Measurements from ENCODE around the gene ZBTB21.
"Not testable (repeated sequence)": the region's sequence is repeated elsewhere in the genome, so short reads cannot be mapped to it uniquely, and the experiment has no call there.

The ZBTB21 gene

DNA sequence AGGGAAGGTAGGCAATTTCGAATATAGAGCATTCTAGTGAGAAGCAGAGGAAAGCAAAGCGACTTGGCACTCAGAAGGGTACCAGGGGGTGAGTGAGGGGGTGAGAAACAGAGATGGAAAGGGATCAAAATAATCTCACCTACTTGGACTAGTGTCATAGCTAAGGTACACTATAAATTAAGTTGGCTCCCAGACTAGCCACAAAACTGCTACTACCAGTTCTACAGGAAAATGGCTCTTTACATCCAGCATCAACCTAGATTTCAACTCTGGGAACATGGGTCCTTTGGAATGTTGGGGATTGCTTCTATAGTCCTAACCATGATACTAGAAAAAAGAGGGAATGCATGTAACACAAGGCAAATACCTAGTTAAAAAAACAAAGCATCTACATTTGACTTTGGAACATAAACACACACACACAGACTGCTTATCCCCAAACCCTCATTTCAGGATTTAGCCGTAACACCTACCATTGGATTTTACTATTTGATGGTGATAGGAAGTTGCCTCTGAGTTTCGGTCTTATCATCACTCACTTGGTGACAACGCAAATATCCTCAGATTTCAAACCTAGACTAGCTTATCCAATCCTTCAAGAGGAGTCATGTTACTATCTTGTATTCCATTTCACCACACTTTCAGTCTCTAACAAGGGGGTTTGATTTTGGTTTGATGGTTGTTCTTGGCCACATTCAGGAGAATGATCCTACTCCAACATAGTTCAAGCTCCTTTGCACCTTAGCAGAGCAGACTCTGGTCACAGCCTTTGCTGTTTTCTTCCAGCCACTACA, 5.6 kb downstream of the ZBTB21 start:
- in situ Hi-C loops (cut with MboI; ENCODE audit: low sequenced_read_pairs), result no loop called here
- Histone ChIP-seq H3K4me3 (no peak overlapping the region), H3K27me3 (ENCODE audit: low read depth) (no peaks in the 10 kb centered on the region), H3K9me3 (no peaks in the 10 kb centered on the region), H3K4me1 (peaks cover 6% of the 10 kb centered on the region), H3K36me3 (replicated peaks) (peaks cover 19% of the 10 kb centered on the region)
- no peak for DNase-seq (ENCODE audit: low spot score in 2 of 2)

DNA sequence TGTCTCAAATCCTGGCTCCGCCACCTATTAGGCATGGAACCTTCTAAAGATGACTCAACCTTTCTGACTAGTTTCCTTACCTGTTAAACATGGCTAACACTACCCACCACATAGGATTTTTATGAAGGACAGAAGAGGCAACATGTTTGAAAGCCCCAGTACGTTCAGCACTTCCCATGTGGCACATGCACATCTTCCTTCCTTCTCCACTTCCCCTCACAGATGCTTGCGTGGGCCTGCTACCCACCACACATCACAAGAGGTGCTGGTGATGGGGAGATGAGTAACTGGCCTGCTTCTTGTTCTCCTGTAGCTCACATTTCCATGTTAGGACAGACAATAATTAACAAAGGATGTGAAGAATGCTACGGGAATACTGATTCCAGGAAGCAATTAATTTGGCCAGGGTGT, 7.1 kb downstream of the ZBTB21 start:
- no peak overlapping the region for H3K4me3 ChIP-seq
- no peaks in the 10 kb centered on the region for H3K4me1 ChIP-seq
- no peak for DNase-seq (ENCODE audit: low spot score in 2 of 2)
- no peaks in the 10 kb centered on the region for H3K27me3 ChIP-seq (ENCODE audit: low read depth)
- in situ Hi-C loops (cut with MboI; ENCODE audit: low sequenced_read_pairs), result no loop called here
- no peaks in the 10 kb centered on the region for H3K9me3 ChIP-seq
- H3K36me3 ChIP-seq (replicated peaks), result peaks cover 17% of the 10 kb centered on the region

DNA sequence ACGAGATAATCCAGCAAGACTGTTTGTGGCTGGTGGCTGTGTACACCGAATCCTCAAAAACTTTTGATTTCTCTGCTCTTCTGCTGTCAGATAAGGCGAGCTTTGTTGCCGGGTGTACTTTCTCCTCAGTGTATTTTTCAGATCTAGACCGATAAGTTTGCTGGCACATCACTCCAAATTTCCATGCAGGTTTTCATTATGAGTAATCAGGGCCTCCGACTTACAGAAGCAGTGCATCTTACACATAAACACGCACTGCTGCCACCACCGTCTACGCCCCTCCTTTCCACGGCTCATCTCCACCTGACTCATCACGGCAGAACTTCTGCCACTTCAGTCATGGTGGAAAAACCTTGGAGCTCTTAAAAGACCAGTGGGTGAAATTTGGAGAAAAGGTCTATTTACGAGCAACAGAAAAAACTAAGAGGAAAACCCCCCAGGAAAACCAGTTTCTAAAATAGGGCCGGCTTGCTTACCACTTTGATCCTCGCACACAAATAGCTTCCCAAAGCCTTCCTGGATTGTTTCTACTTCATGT, 7.7 kb downstream of the ZBTB21 start:
- in situ Hi-C loops (cut with MboI; ENCODE audit: low sequenced_read_pairs), result no loop called here
- H3K36me3 ChIP-seq (replicated peaks), result peaks cover 14% of the 10 kb centered on the region
- DNase-seq (ENCODE audit: low spot score in 2 of 2), result no peak
- H3K9me3 ChIP-seq, result no peaks in the 10 kb centered on the region
- no peaks in the 10 kb centered on the region for H3K27me3 ChIP-seq (ENCODE audit: low read depth)
- H3K4me3 ChIP-seq, result no peak overlapping the region
- H3K4me1 ChIP-seq, result no peaks in the 10 kb centered on the region

DNA sequence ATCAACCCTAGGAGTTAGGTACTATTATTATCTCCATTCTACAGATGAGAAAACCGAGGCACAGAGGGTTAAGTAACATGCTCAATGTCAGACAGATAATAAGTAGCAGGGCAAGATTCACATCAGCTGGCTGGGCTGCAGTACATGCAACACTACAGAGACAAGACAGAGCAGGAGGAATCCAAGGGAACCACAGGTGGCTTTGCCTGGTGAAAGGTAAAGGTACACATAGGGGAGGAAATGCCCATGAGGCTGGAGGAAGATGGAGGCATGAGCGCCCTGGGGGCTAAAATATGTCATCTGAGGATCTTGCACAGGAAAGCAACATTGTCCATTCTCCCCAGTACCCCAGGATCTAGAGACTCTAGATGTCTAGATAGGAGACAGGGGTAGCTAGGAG, 8.4 kb downstream of the ZBTB21 start:
- DNase-seq (ENCODE audit: low spot score in 2 of 2), result no peak
- no peak overlapping the region for H3K4me3 ChIP-seq
- peaks cover 12% of the 10 kb centered on the region for H3K36me3 ChIP-seq (replicated peaks)
- H3K27me3 ChIP-seq (ENCODE audit: low read depth), result no peaks in the 10 kb centered on the region
- in situ Hi-C loops (cut with MboI; ENCODE audit: low sequenced_read_pairs), result no loop called here
- H3K9me3 ChIP-seq, result no peaks in the 10 kb centered on the region
- no peaks in the 10 kb centered on the region for H3K4me1 ChIP-seq

DNA sequence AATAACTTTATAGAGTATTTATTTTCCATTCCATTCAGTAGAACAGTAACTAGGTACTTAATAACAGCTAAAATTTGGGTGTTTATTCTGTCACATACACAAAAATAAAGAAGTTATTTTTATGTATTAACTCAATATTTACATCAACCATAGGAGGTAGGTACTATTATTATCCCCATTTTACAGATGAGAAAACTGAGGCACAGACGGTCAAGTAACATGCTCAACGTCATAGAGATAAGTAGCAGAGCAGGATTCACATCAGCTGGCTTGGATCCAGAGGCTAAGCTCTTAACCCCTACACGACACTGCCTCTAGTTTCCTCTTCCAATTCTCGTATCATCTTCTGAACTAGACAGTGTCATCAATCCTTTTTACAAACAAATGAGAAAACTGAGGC, 9.3 kb downstream of the ZBTB21 start:
- H3K36me3 ChIP-seq (replicated peaks), result peaks cover 8% of the 10 kb centered on the region
- in situ Hi-C loops (cut with MboI; ENCODE audit: low sequenced_read_pairs), result no loop called here
- peaks cover 3% of the 10 kb centered on the region; the same call in 1 of the 2 replicates for H3K9me3 ChIP-seq
- no peak for DNase-seq (ENCODE audit: low spot score in 2 of 2)
- H3K27me3 ChIP-seq (ENCODE audit: low read depth), result no peaks in the 10 kb centered on the region
- H3K4me3 ChIP-seq, result no peak overlapping the region
- H3K4me1 ChIP-seq, result no peaks in the 10 kb centered on the region

DNA sequence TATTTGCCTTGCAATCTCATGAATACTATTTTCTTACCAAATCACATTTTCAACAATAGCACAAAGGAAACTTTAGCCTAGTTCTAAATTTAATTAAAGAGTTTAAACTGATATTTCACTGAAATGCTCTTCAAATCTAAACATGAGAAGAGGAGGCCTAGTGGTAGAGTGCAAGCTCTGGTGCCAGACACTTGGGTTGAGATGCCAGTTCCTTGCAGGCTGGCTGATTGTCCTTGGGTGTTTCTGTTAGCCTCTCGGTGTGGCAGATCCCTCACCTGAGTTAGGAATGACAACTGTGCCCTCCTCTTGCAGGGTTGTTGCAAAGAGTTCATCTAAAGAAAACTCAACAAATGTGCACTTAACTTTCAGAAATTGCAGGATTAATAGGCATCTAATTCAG, 12.5 kb downstream of the ZBTB21 start:
- in situ Hi-C loops (cut with MboI; ENCODE audit: low sequenced_read_pairs), result no loop called here
- no peaks in the 10 kb centered on the region for H3K27me3 ChIP-seq (ENCODE audit: low read depth)
- H3K36me3 ChIP-seq (replicated peaks), result peaks cover 29% of the 10 kb centered on the region
- DNase-seq (ENCODE audit: low spot score in 2 of 2), result no peak
- H3K9me3 ChIP-seq, result peaks cover 9% of the 10 kb centered on the region; the same call in 1 of the 2 replicates
- H3K4me3 ChIP-seq, result no peak overlapping the region
- H3K4me1 ChIP-seq, result no peaks in the 10 kb centered on the region

DNA sequence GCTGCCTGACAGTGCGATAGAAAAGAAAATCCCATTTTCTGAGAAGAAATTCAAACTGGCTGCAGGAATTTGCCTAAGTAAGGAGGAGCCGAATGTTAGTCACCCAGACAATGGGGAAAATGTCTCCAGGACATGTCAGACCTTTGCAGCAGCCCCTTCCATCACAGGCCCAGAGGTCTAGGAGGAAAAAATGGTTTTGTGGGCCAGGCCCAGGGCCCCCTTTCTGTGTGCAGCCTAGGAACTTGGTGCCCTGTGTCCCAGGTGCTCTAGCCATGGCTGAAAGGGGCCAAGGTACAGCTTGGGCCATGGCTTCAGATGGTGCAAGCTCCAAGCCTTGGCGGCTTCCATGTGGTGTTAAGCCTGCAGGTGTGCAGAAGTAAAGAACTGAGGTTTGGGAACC, 14.6 kb downstream of the ZBTB21 start:
- Histone ChIP-seq H3K9me3 (peaks cover 9% of the 10 kb centered on the region; the same call in 1 of the 2 replicates), H3K4me1 (no peaks in the 10 kb centered on the region), H3K27me3 (ENCODE audit: low read depth) (no peaks in the 10 kb centered on the region), H3K36me3 (replicated peaks) (peaks cover 38% of the 10 kb centered on the region), H3K4me3 (no peak overlapping the region)
- in situ Hi-C loops (cut with MboI; ENCODE audit: low sequenced_read_pairs), result no loop called here
- DNase-seq (ENCODE audit: low spot score in 2 of 2), result no peak

DNA sequence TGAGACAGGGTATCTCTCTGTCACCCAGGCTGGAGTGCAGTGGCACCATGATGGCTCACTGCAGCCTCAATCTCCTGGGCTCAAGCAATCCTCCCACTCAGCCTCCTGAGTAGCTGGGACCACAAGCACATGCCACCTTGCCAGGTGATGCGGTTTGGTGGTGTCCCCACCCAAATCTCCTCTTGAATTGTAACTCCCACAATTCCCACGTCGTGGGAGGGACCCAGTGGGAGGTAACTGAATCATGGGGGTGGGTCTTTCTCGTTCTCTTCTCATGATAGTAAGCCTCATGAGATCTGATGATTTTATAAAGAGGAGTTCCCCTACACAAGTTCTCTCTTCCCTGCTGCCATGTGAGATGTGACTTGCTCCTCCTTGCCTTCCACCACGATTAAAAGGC, 15.5 kb downstream of the ZBTB21 start:
- DNase-seq (ENCODE audit: low spot score in 2 of 2); H3K27me3 ChIP-seq (ENCODE audit: low read depth); H3K4me3 ChIP-seq; H3K9me3 ChIP-seq; H3K4me1 ChIP-seq; in situ Hi-C loops (cut with MboI; ENCODE audit: low sequenced_read_pairs): not testable (repeated sequence)
- H3K36me3 ChIP-seq (replicated peaks), result peaks cover 38% of the 10 kb centered on the region

DNA sequence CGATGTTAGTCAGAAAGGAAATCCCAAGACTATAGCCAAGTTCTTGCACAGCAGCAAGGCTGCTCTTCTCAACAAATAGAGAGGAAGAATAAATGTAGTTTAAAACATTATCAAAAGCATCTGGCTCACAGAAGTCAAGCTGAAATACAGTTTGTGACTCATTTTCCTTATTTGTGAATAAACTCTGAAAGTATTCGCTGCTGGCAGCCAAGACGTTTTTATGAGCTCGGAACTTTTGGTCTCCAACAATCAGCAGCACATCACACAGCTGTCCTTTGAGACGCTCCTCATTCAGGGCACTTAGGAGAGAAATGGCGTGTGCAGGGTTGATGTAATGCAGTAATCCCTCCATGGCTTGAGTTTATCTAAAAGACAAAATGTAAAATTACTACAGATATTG, 16.4 kb downstream of the ZBTB21 start:
- no peak overlapping the region for H3K4me3 ChIP-seq
- no peak for DNase-seq (ENCODE audit: low spot score in 2 of 2)
- peaks cover 38% of the 10 kb centered on the region for H3K36me3 ChIP-seq (replicated peaks)
- H3K4me1 ChIP-seq, result no peaks in the 10 kb centered on the region
- H3K27me3 ChIP-seq (ENCODE audit: low read depth), result no peaks in the 10 kb centered on the region
- in situ Hi-C loops (cut with MboI; ENCODE audit: low sequenced_read_pairs), result no loop called here
- H3K9me3 ChIP-seq, result peaks cover 9% of the 10 kb centered on the region; the same call in 1 of the 2 replicates

DNA sequence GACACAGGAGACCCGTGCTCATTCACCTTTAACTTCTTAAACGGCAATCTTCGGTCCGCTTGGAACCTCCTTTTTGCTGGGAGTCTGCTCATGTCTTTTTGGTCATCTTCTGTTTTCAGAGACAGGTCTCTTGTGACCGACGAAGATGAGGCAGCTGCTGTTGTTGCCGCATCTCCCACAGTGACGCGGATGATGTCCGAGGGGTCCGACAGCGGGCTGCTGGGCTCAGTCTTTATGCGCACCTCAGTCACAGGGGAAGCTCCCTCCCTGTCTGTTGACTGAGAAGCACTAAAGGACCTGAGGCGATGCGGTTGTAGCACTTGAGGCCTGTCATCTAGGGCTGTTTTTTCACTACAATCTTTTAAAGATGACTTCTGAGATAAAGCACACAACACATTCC, 17.6 kb downstream of the ZBTB21 start:
- Histone ChIP-seq H3K36me3 (replicated peaks) (peaks cover 38% of the 10 kb centered on the region), H3K4me1 (no peaks in the 10 kb centered on the region)
- in situ Hi-C loops (cut with MboI; ENCODE audit: low sequenced_read_pairs), result no loop called here

DNA sequence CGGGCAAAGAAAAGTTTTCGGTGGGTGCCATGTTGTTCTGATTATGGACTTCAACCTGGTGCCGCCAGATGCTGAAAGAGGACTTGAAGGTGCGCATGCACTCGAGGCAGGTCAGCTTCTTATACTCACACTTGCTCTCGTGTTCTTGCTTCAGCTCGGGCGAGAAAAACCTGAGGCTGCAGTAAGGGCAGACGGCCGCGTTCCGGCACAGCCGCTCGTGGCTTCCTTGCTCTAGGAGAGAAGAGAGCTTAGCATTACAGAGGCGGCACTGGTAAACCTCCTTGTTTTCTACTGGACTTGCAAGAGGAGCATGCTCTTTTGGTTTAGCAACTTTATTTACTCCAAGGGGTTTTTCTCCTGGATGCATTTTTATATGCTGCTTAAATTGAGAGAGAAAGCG, 18.5 kb downstream of the ZBTB21 start:
- Histone ChIP-seq H3K4me1 (no peaks in the 10 kb centered on the region), H3K36me3 (replicated peaks) (peaks cover 38% of the 10 kb centered on the region), H3K4me3 (no peak overlapping the region), H3K27me3 (ENCODE audit: low read depth) (no peaks in the 10 kb centered on the region), H3K9me3 (peaks cover 9% of the 10 kb centered on the region; the same call in 1 of the 2 replicates)
- in situ Hi-C loops (cut with MboI; ENCODE audit: low sequenced_read_pairs), result no loop called here
- DNase-seq (ENCODE audit: low spot score in 2 of 2), result no peak

More for the DNA sequence above, 17.6 kb downstream of the ZBTB21 start:
- H3K9me3 ChIP-seq, result peaks cover 9% of the 10 kb centered on the region; the same call in 1 of the 2 replicates
- H3K4me3 ChIP-seq, result no peak overlapping the region
- H3K27me3 ChIP-seq (ENCODE audit: low read depth), result no peaks in the 10 kb centered on the region
- DNase-seq (ENCODE audit: low spot score in 2 of 2), result no peak

DNA sequence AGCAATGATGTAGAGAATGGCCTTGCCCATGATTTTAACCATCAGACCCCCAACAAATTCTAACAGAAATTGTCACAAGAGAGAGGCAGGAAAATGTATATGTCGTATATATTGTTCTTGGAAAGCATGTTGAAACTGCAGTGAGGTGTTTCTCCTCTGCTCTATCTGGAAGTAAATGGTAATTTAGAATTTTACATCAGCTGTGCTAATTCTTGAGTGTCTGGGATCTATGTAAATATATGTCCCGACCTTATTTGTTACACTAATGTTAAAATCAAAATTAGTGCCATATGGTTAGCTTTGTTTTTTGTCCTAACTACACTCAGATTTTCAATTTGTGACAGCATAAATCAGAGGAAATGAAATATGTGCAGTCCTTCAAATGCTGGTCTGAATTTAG, 20.5 kb downstream of the ZBTB21 start:
- Histone ChIP-seq H3K36me3 (replicated peaks) (peaks cover 33% of the 10 kb centered on the region), H3K27me3 (ENCODE audit: low read depth) (no peaks in the 10 kb centered on the region), H3K4me3 (no peak overlapping the region), H3K4me1 (no peaks in the 10 kb centered on the region), H3K9me3 (no peaks in the 10 kb centered on the region)
- no peak for DNase-seq (ENCODE audit: low spot score in 2 of 2)
- in situ Hi-C loops (cut with MboI; ENCODE audit: low sequenced_read_pairs), result no loop called here

DNA sequence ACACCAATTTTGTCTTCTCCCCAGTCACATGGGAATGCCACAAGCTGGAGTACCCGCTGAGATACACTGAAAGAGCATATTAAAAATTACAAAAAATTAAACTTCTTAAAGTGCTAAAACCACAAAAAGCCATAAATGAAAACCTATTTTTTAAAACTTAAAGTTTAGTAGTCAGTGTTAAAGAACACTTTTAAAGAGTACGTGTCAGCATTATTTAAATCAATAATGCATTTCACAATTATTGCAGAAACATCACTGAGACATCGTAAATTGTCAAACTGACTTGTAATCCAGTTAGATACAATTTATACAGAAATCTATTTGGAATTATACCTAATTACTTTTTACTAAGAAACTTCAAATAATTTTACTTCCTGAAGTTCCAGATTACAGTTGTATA, 22.9 kb downstream of the ZBTB21 start:
- DNase-seq (ENCODE audit: low spot score in 2 of 2), result no peak
- Histone ChIP-seq H3K9me3 (no peaks in the 10 kb centered on the region), H3K27me3 (ENCODE audit: low read depth) (no peaks in the 10 kb centered on the region), H3K36me3 (replicated peaks) (peaks cover 11% of the 10 kb centered on the region), H3K4me1 (no peaks in the 10 kb centered on the region), H3K4me3 (no peak overlapping the region)
- in situ Hi-C loops (cut with MboI; ENCODE audit: low sequenced_read_pairs), result no loop called here

DNA sequence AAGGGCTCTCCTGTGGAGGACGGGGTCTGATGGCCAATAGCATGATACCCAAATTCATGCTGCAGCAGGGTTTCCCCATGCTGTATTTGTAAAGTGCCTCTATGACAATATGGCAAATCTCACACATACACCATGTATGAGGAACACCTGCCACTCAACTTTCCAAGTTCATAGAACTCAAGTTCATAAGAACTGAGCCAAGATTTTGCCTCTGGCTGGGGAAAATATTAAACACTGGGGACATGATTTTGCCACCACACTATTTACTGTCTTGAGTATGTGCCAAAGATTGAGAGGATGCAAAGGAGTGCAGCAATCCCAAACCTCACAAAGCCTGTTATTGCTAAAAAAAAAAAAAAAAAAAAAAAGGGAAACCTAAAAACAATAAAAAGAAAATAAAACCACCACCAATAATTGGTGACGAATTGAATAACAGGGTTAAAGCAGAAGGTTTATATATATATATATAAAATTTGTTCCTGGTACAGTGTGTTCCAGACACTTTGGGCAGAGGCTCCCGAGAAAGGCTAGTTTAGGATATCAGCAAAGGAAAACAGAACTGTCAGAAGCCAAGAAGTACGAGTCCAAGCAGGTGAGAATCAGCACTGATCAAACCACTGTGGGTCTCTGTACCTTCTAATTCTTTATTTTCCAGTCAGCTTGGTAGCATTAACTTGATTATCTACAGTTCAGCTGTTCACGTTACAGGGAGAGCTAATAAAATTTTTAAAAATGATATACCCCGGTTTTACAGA, 24.3 kb downstream of the ZBTB21 start:
- Histone ChIP-seq H3K36me3 (replicated peaks) (0 out of 2 replicates have a peak, but pooled peaks cover 3% of the 10 kb centered on the region), H3K9me3 (no peaks in the 10 kb centered on the region), H3K4me1 (no peaks in the 10 kb centered on the region), H3K4me3 (no peak overlapping the region), H3K27me3 (ENCODE audit: low read depth) (no peaks in the 10 kb centered on the region)
- in situ Hi-C loops (cut with MboI; ENCODE audit: low sequenced_read_pairs), result no loop called here
- DNase-seq (ENCODE audit: low spot score in 2 of 2), result no peak
